CD14-positive monocyte (primary cell): Measurements from ENCODE around the gene LIMCH1. TPM values are rescaled to one million over a fixed set of nuclear protein-coding genes. Genes with fewer than 3 reads are reported as not detected.
A peak's percentile ranks its signal among the peaks of the same experiment; 100 is the strongest.

Experiments used
- DNase-seq, 3 donors: peaks; one replicate each; pipeline ENCODE4 v3.0.0-alpha.2; 2011 to 2022
- H2AFZ ChIP-seq: 2 replicates; pipeline ENCODE4 v1.6.0; 2012; ENCODE audit warnings: mild to moderate bottlenecking, low read depth, low read length, inconsistent platforms; ENCODE audit not compliant: insufficient read depth, poor library complexity, severe bottlenecking
- H3K27ac ChIP-seq, 2 donors: 1 replicate in 1 of 2; 2 replicates in 1 of 2; pipeline ENCODE4 v1.5.1; 2012 to 2013; ENCODE audit warnings: low read length in 2 of 2, control low read depth in 1 of 2, inconsistent platforms in 1 of 2, low read depth in 1 of 2, mild to moderate bottlenecking in 1 of 2
- H3K27me3 ChIP-seq, 2 donors: one replicate each; pipeline versions ENCODE4 v1.6.0 to v1.6.1; 2011 to 2013; ENCODE audit warnings: low read length in 2 of 2; ENCODE audit not compliant: control insufficient read depth in 2 of 2, insufficient read depth in 2 of 2
- H3K36me3 ChIP-seq, 2 donors: replicated peaks in 1 of 2; 1 replicate in 1 of 2; 2 replicates in 1 of 2; pipeline versions ENCODE4 v1.5.1 to v1.6.1; 2012 to 2013; ENCODE audit warnings: low read length in 2 of 2, control low read depth in 1 of 2, inconsistent platforms in 1 of 2, mild to moderate bottlenecking in 1 of 2; ENCODE audit not compliant: insufficient read depth in 2 of 2, control insufficient read depth in 1 of 2
- H3K4me1 ChIP-seq, 2 donors: 1 replicate in 1 of 2; 2 replicates in 1 of 2; pipeline versions ENCODE4 v1.5.1 to v1.6.1; 2012 to 2013; ENCODE audit warnings: low read length in 2 of 2, control low read depth in 1 of 2, inconsistent platforms in 1 of 2, mild to moderate bottlenecking in 1 of 2, moderate library complexity in 1 of 2; ENCODE audit not compliant: insufficient read depth in 2 of 2, control insufficient read depth in 1 of 2
- H3K4me2 ChIP-seq: replicated peaks from 2 replicates; pipeline ENCODE3; 2012; ENCODE audit warnings: low read length, moderate library complexity, mild to moderate bottlenecking; ENCODE audit not compliant: poor library complexity, severe bottlenecking; ENCODE audit errors: extremely low read depth
- H3K4me3 ChIP-seq, 3 experiments: fragments of 200-600 bp in 1 of 3; sonication (generic) in 1 of 3; replicated peaks in 1 of 3; 1 replicate in 2 of 3; 2 replicates in 1 of 3; pipeline ENCODE4 v1.5.1; 2011 to 2013; ENCODE audit warnings: low read length in 3 of 3, mild to moderate bottlenecking in 3 of 3, control low read depth in 2 of 3, low read depth in 2 of 3, inconsistent platforms in 1 of 3, moderate library complexity in 1 of 3
- H3K79me2 ChIP-seq: 2 replicates; pipeline ENCODE4 v1.6.0; 2012; ENCODE audit warnings: mild to moderate bottlenecking, control low read depth, inconsistent platforms, low read length, moderate library complexity; ENCODE audit not compliant: insufficient read depth
- H3K9ac ChIP-seq: 2 replicates; pipeline ENCODE4 v1.6.0; 2017; ENCODE audit warnings: low read length, mild to moderate bottlenecking; ENCODE audit not compliant: insufficient read depth, poor library complexity, severe bottlenecking
- H3K9me3 ChIP-seq, 2 donors: replicated peaks in 1 of 2; 1 replicate in 1 of 2; 2 replicates in 1 of 2; pipeline versions ENCODE4 v1.5.1 to v1.6.1; 2012 to 2013; ENCODE audit warnings: low read length in 2 of 2, control low read depth in 1 of 2; ENCODE audit not compliant: control insufficient read depth in 1 of 2, insufficient read depth in 1 of 2
- H4K20me1 ChIP-seq: 2 replicates; pipeline ENCODE4 v1.6.0; 2012; ENCODE audit warnings: mild to moderate bottlenecking, low read length, control low read depth, moderate library complexity; ENCODE audit not compliant: insufficient read depth
- H3K27ac Mint-ChIP-seq, 7 donors: one replicate each; pipeline ENCODE4 v1.8.0; 2020; ENCODE audit warnings: mild to moderate bottlenecking in 7 of 7, mixed read lengths in 7 of 7, moderate library complexity in 6 of 7, inconsistent platforms in 2 of 7
- H3K27me3 Mint-ChIP-seq, 3 donors: one replicate each; pipeline ENCODE4 v1.8.0; 2021 to 2022; ENCODE audit warnings: low read depth in 3 of 3, mild to moderate bottlenecking in 3 of 3, mixed read lengths in 3 of 3, moderate library complexity in 3 of 3, inconsistent platforms in 1 of 3
- H3K36me3 Mint-ChIP-seq, 2 donors: one replicate each; pipeline ENCODE4 v1.8.0; 2020; ENCODE audit warnings: mixed read lengths in 2 of 2, inconsistent platforms in 1 of 2, mild to moderate bottlenecking in 1 of 2
- H3K4me1 Mint-ChIP-seq: one replicate; pipeline ENCODE4 v1.8.0; 2020; ENCODE audit warnings: mild to moderate bottlenecking, mixed read lengths
- H3K4me3 Mint-ChIP-seq, 2 donors: one replicate each; pipeline ENCODE4 v1.8.0; 2020; ENCODE audit warnings: mild to moderate bottlenecking in 2 of 2, mixed read lengths in 2 of 2, moderate library complexity in 1 of 2
- H3K9me3 Mint-ChIP-seq, 7 donors: one replicate each; pipeline ENCODE4 v1.8.0; 2020 to 2022; ENCODE audit warnings: mixed read lengths in 7 of 7, mild to moderate bottlenecking in 6 of 7, moderate library complexity in 6 of 7, inconsistent platforms in 2 of 7
- CTCF ChIP-seq: fragments of 200-600 bp; IDR thresholded peaks from one replicate; pipeline ENCODE4 v1.8.0; 2022; ENCODE audit warnings: antibody characterized with exemption, mild to moderate bottlenecking
- WGBS: methylation state at CpG from one replicate; pipeline ENCODE4 v1.1.5; 2013; ENCODE audit warnings: missing lambda C conversion rate; ENCODE audit not compliant: insufficient coverage; 5-methylcytosine and 5-hydroxymethylcytosine counted together
- intact Hi-C, 2 donors: fragments of 100-400 bp; cut with micrococcal nuclease; formaldehyde crosslinking; loops; one replicate each; pipeline versions ENCODE4 v1.15.0 to v1.15.1; 2023
- polyA plus RNA-seq, 3 donors: library from polyadenylated mRNA; depleted of rRNA in 1 of 3; unstranded in 2 of 3; stranded (reverse) in 1 of 3; fragments of 300-500 nt in 2 of 3; fragments of >200 nt in 1 of 3; fragmentation: Illumina TruSeq in 2 of 3; gene quantifications; 1 replicate in 2 of 3; 2 replicates in 1 of 3; pipeline ENCODE4 v1.2.3, GENCODE V29; 2012 to 2021

The LIMCH1 gene
- polyA plus RNA-seq, 3 donors, result 0.25 to 0.64 (median 0.32) TPM

DNA sequence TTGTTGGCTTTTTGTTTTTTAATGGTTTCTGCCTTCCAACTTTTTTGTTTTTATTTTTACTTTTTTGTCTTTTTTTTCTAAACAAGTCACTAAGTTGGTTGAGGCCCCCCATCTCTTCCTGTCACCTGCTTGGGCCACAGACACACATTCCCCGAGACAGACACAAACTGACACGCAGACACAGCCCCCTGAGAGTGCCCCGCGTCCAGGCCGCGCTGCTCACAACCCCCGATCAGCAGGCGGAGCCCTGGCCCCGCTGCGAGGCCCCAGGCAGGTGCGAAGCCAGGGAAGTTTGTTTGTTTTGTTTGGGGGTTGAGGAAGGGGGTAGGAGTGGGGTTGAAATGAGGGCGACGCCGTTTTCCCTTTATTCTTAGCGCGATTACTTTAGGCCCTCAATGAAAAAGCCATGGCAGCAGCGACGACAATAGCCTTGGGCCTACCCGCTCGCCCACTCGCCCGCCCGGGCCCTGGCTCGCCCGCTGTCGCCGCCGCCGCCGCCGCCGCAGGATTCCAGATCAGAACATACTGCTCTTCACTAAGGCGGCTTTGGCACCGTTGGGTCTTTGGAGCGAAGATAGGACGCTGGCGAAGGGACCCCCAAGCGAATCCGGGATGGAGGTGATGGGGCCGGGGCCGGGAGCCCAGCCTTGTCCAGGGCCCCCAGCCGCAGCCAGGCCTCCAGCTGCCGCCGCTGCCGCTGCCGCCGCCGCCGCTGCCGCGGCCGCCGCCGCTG is 207.5 kb downstream of the LIMCH1 start:
- Histone ChIP-seq H3K27me3 (peaks cover 83% of the 10 kb centered on the region in 2 donors), H3K4me3 (no peak overlapping the region), H2AFZ (no peak overlapping the region), H3K4me2 (no peak overlapping the region), H3K4me1 (no peaks in the 10 kb centered on the region), H3K27ac (no peak overlapping the region), H3K9ac (no peak overlapping the region), H4K20me1 (no peaks in the 10 kb centered on the region), H3K9me3 (peaks cover 0 to 28% of the 10 kb centered on the region in 2 donors), H3K36me3 (no peaks in the 10 kb centered on the region), H3K79me2 (no peaks in the 10 kb centered on the region)
- Mint-ChIP-seq H3K9me3 (peaks cover 0 to 24% (median 17%) of the 10 kb centered on the region in 7 donors), H3K27me3 (peaks cover 85 to 92% (median 90%) of the 10 kb centered on the region in 3 donors), H3K36me3 (no peaks in the 10 kb centered on the region), H3K27ac (no peak overlapping the region), H3K4me1 (no peaks in the 10 kb centered on the region), H3K4me3 (peak overlapping the region in 1 of 2 donors; percentile 77)
- intact Hi-C loops, result no loop called here
- 10% methylated on average over 45 of the region's 54 CpGs for WGBS
- no peak for TF ChIP-seq CTCF
- DNase-seq, result no peak

DNA sequence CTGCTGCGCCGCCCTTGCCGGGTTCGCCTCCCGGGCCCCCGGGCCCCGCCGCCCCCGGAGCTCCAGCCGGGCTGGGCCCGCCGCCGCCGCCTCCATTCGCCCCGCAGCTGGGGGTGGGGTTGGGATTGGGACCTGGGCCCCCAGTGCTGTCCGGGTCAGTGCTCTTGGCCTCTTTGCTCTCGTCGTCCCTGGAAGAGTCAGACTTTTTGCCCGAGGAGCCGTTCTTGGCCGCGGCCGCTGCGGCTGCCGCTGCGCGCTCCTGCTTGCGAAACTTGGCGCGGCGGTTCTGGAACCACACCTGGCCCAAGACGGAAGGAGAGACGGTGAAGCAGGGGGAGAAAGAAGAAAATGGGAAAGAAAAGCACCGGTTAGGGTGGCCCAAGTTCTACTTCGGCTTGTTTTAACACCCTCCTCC is 208.1 kb downstream of the LIMCH1 start:
- no peaks in the 10 kb centered on the region for H3K4me1 Mint-ChIP-seq
- Histone ChIP-seq H3K79me2 (no peaks in the 10 kb centered on the region), H3K36me3 (no peaks in the 10 kb centered on the region), H3K4me3 (no peak overlapping the region), H3K9me3 (peaks cover 0 to 34% of the 10 kb centered on the region in 2 donors), H2AFZ (no peak overlapping the region), H3K27me3 (peaks cover 88 to 89% of the 10 kb centered on the region in 2 donors), H3K4me2 (no peak overlapping the region), H4K20me1 (no peaks in the 10 kb centered on the region), H3K4me1 (no peaks in the 10 kb centered on the region), H3K9ac (no peak overlapping the region), H3K27ac (no peak overlapping the region)
- intact Hi-C loops, result no loop called here
- peaks cover 0 to 28% (median 17%) of the 10 kb centered on the region in 7 donors for H3K9me3 Mint-ChIP-seq
- WGBS, result 6% methylated on average over 28 of the region's 36 CpGs
- peak overlapping the region in 1 of 2 donors; percentile 89 for H3K4me3 Mint-ChIP-seq
- no peak for TF ChIP-seq CTCF
- DNase-seq, result no peak
- H3K27me3 Mint-ChIP-seq, result peaks cover 88 to 95% (median 94%) of the 10 kb centered on the region in 3 donors
- no peak overlapping the region for H3K27ac Mint-ChIP-seq
- no peaks in the 10 kb centered on the region for H3K36me3 Mint-ChIP-seq
